Esophagus muscularis mucosa (tissue), 4 donors: ENCODE measurements around the gene ATG16L2. TPM values are rescaled to one million over a fixed set of nuclear protein-coding genes. Genes with fewer than 3 reads are reported as not detected.

ENCODE experiments used
- DNase-seq: peaks from one replicate; pipeline ENCODE4 v3.0.0-alpha.2; 2017; ENCODE audit errors: extremely low spot score
- H3K27ac ChIP-seq, 4 donors: fragments of 200-600 bp; sonication (generic); replicated peaks in 1 of 4; 1 replicate in 3 of 4; 2 replicates in 1 of 4; pipeline ENCODE4 v1.5.1; 2016 to 2019; ENCODE audit warnings: mild to moderate bottlenecking in 1 of 4
- H3K27me3 ChIP-seq, 4 donors: fragments of 200-600 bp; sonication (generic); one replicate each; pipeline versions ENCODE4 v1.5.1 to v1.6.0; 2016 to 2019
- H3K36me3 ChIP-seq, 4 donors: fragments of 200-600 bp; sonication (generic); one replicate each; pipeline ENCODE4 v1.5.1; 2016 to 2019
- H3K4me1 ChIP-seq, 4 donors: fragments of 200-600 bp; sonication (generic); one replicate each; pipeline ENCODE4 v1.5.1; 2016 to 2019
- H3K4me3 ChIP-seq, 4 donors: fragments of 200-600 bp; sonication (generic); 1 replicate in 2 of 4; 2 replicates in 2 of 4; pipeline ENCODE4 v1.5.1; 2016 to 2019; ENCODE audit warnings: mild to moderate bottlenecking in 4 of 4, moderate library complexity in 1 of 4
- H3K9me3 ChIP-seq, 4 donors: fragments of 200-600 bp; sonication (generic); 1 replicate in 3 of 4; 2 replicates in 1 of 4; pipeline ENCODE4 v1.5.1; 2016 to 2019
- CTCF ChIP-seq, 3 experiments: fragments of 200-600 bp in 2 of 3; fragments of 450-650 bp in 1 of 3; sonication (generic) in 2 of 3; IDR thresholded peaks; one replicate each; pipeline ENCODE4 v1.5.1; 2017 to 2019; ENCODE audit warnings: antibody characterized with exemption in 3 of 3, mild to moderate bottlenecking in 2 of 3, moderate library complexity in 1 of 3
- EP300 ChIP-seq: sonication (generic); formaldehyde crosslinking; IDR thresholded peaks from one replicate; pipeline ENCODE4 v1.6.1; 2017; ENCODE audit warnings: antibody characterized with exemption
- POLR2A ChIP-seq: fragments of 450-650 bp; IDR thresholded peaks from one replicate; pipeline ENCODE4 v1.6.1; 2017; ENCODE audit warnings: antibody characterized with exemption, moderate library complexity, mild to moderate bottlenecking, low read depth
- POLR2AphosphoS5 ChIP-seq, 2 donors: sonication (generic); formaldehyde crosslinking; IDR thresholded peaks; one replicate each; pipeline ENCODE4 v1.6.1; 2017; ENCODE audit warnings: antibody characterized with exemption in 2 of 2
- WGBS: methylation state at CpG from one replicate; pipeline ENCODE4 v1.1.5; 2018; 5-methylcytosine and 5-hydroxymethylcytosine counted together
- intact Hi-C: fragments of 100-400 bp; cut with DNase I; formaldehyde crosslinking; loops from one replicate; pipeline ENCODE4 v1.15.1; 2023
- total RNA-seq, 4 donors: library from RNA; depleted of rRNA; stranded (reverse); fragments of >200 nt; gene quantifications; one replicate each; pipeline versions ENCODE4 v1.1.0 to v1.2.1, GENCODE V29; 2016

ATG16L2 gene
- total RNA-seq, 4 donors from 2014 or later = 11.8 to 19.3 (median 18.2) TPM

- no peaks in the 10 kb centered on the region for H3K9me3 ChIP-seq
- no peak overlapping the region for H3K4me3 ChIP-seq
- intact Hi-C loops = no loop called here
- no peak overlapping the region for H3K27ac ChIP-seq
- no peaks in the 10 kb centered on the region for H3K36me3 ChIP-seq
- H3K27me3 ChIP-seq = no peaks in the 10 kb centered on the region
- TF ChIP-seq EP300 (no peak), POLR2AphosphoS5 (IDR thresholded peaks at IDR 0.05) (no peak), POLR2A (no peak), CTCF (IDR thresholded peaks at IDR 0.05) (no peak)
- peaks cover 17 to 20% (median 17%) of the 10 kb centered on the region in 4 donors for H3K4me1 ChIP-seq
- 91% methylated on average over 7 of the region's 8 CpGs for WGBS
- no peak for DNase-seq
These were observed 27.7 kb upstream of the ATG16L2 start for GRCh38 chr11:72786305-72787215.

DNA sequence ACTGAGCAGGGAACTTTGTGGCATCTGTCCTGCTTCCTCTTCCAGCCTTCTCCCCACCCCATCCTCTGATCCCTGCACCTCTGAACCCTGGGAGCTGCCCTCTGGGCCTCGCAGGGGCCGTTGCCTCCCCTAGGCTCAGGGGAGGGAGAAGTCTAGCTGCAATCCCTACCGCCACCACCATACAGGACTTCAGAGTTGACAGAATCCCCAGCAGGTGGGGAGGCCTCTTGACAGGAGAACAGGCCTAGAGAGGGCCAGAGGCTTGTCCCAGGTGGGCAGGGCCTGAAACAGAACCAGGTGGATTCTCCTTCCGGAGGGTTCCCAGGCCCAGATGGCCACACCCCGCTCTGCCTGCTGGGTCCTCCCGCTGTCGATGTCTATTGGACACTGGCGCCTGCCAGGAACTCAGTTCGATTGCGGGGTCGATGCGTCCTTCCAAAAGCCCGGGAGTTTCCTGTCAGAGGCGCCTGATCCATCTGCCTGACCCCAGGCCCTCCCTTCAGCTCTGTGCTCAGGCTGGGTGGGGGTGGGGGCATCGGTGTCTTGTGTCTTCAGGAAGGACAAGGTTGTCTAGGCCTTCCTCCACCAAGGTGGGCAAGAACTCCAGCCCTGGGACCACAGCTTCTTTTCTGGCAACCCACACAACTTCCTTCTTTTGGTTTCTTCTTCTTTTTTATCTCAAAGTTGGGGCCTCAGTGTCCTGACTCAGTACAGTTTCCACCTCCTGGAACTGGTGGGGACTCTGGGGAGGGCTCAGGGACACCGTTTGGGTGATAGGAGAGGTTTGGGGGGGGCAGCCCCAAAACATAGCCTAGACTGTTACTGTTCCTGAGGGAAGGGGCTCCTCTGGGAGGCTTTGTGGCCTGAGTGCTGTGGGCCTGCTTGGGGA lies 26.8 kb upstream of the ATG16L2 start:
- no peak for DNase-seq
- 55% methylated on average over 9 of the region's 16 CpGs for WGBS
- no peak overlapping the region for H3K27ac ChIP-seq
- H3K4me1 ChIP-seq = peaks cover 13 to 15% (median 14%) of the 10 kb centered on the region in 4 donors
- no peaks in the 10 kb centered on the region for H3K9me3 ChIP-seq
- intact Hi-C loops = no loop called here
- H3K27me3 ChIP-seq = no peaks in the 10 kb centered on the region
- TF ChIP-seq POLR2AphosphoS5 (IDR thresholded peaks at IDR 0.05) = no peak
- TF ChIP-seq EP300 = no peak
- TF ChIP-seq POLR2A = no peak
- TF ChIP-seq CTCF (IDR thresholded peaks at IDR 0.05) = no peak
- no peak overlapping the region for H3K4me3 ChIP-seq
- H3K36me3 ChIP-seq = no peaks in the 10 kb centered on the region

GRCh38 chr11:72788241-72788640 lies 26.0 kb upstream of the ATG16L2 start:
- peaks cover 20 to 21% (median 21%) of the 10 kb centered on the region in 4 donors for H3K4me1 ChIP-seq

More at GRCh38 chr11:72788241-72788640, 26.0 kb upstream of the ATG16L2 start:
- H3K27me3 ChIP-seq = no peaks in the 10 kb centered on the region
- WGBS = 90% methylated on average over 7 of the region's 7 CpGs
- TF ChIP-seq CTCF (IDR thresholded peaks at IDR 0.05) = no peak
- TF ChIP-seq EP300 = no peak
- TF ChIP-seq POLR2AphosphoS5 (IDR thresholded peaks at IDR 0.05) = no peak
- TF ChIP-seq POLR2A = no peak
- H3K4me3 ChIP-seq = no peak overlapping the region
- H3K36me3 ChIP-seq = no peaks in the 10 kb centered on the region
- no peaks in the 10 kb centered on the region for H3K9me3 ChIP-seq
- intact Hi-C loops = no loop called here
- no peak for DNase-seq
- H3K27ac ChIP-seq = no peak overlapping the region
